Mesenteric fat pad (tissue), 1 donor: Measurements from ENCODE around the gene BOLA2B. TPM values are rescaled to one million over a fixed set of nuclear protein-coding genes. Genes with fewer than 3 reads are reported as not detected.

ENCODE experiments used
- DNase-seq: peaks from one replicate; pipeline ENCODE4 v3.0.0-alpha.2; 2020; ENCODE audit warnings: low spot score
- total RNA-seq: library from RNA; stranded (reverse); fragmentation: NEBNext Ultra II Directional; extraction: Animal tissue kit (Norgen Biotek cat#: 25700); gene quantifications from one replicate; pipeline ENCODE4 v1.2.1, GENCODE V29; 2021
- donor health status: DM: yes; HTN: yes; CAD: no.

BOLA2B gene
- total RNA-seq, 1 donor from 2014 or later = 94.9 TPM

GRCh38 chr16:30145657-30146056 is 47.8 kb downstream of the BOLA2B start:
- DNase-seq = no peak

GRCh38 chr16:30144917-30145316 is 48.5 kb downstream of the BOLA2B start:
- DNase-seq = no peak

- DNase-seq = no peak
These were observed 49.4 kb downstream of the BOLA2B start for GRCh38 chr16:30144017-30144416.

GRCh38 chr16:30143347-30143702 is 50.1 kb downstream of the BOLA2B start:
- no peak for DNase-seq

Other genes with a start within 250 kb of the BOLA2B start
- 95.8 TPM for gene TMEM219, start 231.6 kb downstream of the BOLA2B start, total RNA-seq
- 49.8 TPM for gene TAOK2, start 219.8 kb downstream of the BOLA2B start, total RNA-seq
- 11.0 TPM for gene HIRIP3, start 198.0 kb downstream of the BOLA2B start, total RNA-seq
- gene INO80E, start 197.4 kb downstream of the BOLA2B start, total RNA-seq = 45.4 TPM
- 0.42 TPM for gene DOC2A, start 182.6 kb downstream of the BOLA2B start, total RNA-seq
- gene C16orf92, start 170.5 kb downstream of the BOLA2B start, total RNA-seq = not detected
- not detected for gene TLCD3B, start 162.4 kb downstream of the BOLA2B start, total RNA-seq
- gene ALDOA, start 127.9 kb downstream of the BOLA2B start, total RNA-seq = 1,236 TPM
- 81.1 TPM for gene PPP4C, start 117.7 kb downstream of the BOLA2B start, total RNA-seq
- gene TBX6, start 101.7 kb downstream of the BOLA2B start, total RNA-seq = 0.67 TPM
- gene YPEL3, start 97.5 kb downstream of the BOLA2B start, total RNA-seq = 49.3 TPM
- 4.3 TPM for gene GDPD3, start 80.1 kb downstream of the BOLA2B start, total RNA-seq
- 135 TPM for gene MAPK3, start 70.4 kb downstream of the BOLA2B start, total RNA-seq
- 56.2 TPM for gene CORO1A, start 10.1 kb downstream of the BOLA2B start, total RNA-seq
- 25.2 TPM for gene SLX1A, start 209 bp upstream of the BOLA2B start, total RNA-seq
- 9.4 TPM for gene SULT1A3, start 5.6 kb upstream of the BOLA2B start, total RNA-seq
- gene NPIPB13, start 54.8 kb upstream of the BOLA2B start, total RNA-seq = 25.7 TPM
- 57.4 TPM for gene CD2BP2, start 161.6 kb upstream of the BOLA2B start, total RNA-seq
- gene TBC1D10B, start 176.8 kb upstream of the BOLA2B start, total RNA-seq = 42.1 TPM
- not detected for gene MYL11, start 181.1 kb upstream of the BOLA2B start, total RNA-seq
- gene SEPTIN1, start 188.9 kb upstream of the BOLA2B start, total RNA-seq = 2.3 TPM
- 5.3 TPM for gene ZNF48, start 201.8 kb upstream of the BOLA2B start, total RNA-seq
- 6.3 TPM for gene ZNF771, start 213.9 kb upstream of the BOLA2B start, total RNA-seq
- gene DCTPP1, start 236.4 kb upstream of the BOLA2B start, total RNA-seq = 26.8 TPM